ENCODE data around the gene MTERF2.

DNA sequence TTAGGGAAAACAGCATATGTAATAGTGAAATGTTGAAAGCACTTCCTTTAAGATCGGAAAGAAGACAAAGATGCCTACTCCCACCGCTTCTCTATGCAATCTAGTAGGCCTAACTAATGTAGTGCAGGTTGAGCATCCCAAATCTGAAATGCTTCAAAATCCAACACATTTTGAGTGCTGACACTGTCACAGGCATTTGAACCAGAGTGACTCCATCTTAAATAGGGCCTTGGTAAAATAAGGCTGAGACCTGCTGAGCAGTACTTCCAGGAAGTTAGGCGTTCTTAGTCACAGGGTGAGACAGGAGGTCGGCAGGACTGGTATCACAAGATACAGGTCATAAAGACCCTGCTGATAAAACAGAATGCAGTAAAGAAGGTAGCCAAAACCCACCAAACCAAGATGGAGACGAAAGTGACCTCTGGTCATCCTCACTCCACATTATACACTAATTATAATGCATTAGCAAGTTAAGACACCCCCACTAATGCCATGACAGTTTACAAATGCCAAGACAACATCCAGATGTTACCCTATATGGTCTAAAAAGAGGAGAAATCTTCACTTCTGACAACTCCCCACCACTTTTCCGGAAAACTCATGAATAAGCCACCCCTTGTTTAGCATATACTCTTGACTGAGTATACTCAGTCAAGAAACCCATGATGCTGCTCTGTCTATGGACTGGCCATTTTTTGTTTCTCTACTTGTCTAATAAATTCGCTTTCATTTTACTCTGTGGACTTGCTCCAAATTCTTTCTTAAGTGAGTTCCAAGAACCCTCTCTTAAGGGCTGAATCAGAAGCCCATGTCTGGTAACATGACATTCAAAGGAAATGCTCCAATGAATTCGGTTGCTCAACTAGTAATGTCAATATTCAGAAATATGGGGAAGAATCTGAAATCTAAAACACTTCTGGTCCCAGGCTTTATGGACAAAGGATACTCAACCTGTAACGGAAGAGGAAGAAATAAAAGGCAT is 47.1 kb upstream of the MTERF2 start:
- TF ChIP-seq POLR2A (IDR thresholded peaks at IDR 0.05; ENCODE audit: extremely low read depth, insufficient read length) = no peak
- TF ChIP-seq, protein P1, sequence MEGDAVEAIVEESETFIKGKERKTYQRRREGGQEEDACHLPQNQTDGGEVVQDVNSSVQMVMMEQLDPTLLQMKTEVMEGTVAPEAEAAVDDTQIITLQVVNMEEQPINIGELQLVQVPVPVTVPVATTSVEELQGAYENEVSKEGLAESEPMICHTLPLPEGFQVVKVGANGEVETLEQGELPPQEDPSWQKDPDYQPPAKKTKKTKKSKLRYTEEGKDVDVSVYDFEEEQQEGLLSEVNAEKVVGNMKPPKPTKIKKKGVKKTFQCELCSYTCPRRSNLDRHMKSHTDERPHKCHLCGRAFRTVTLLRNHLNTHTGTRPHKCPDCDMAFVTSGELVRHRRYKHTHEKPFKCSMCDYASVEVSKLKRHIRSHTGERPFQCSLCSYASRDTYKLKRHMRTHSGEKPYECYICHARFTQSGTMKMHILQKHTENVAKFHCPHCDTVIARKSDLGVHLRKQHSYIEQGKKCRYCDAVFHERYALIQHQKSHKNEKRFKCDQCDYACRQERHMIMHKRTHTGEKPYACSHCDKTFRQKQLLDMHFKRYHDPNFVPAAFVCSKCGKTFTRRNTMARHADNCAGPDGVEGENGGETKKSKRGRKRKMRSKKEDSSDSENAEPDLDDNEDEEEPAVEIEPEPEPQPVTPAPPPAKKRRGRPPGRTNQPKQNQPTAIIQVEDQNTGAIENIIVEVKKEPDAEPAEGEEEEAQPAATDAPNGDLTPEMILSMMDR (IDR thresholded peaks at IDR 0.05; ENCODE audit: low read depth, low read length) = no peak

Data from NB4 (cell line).